Measurements from ENCODE around the gene CNFN.

DNA sequence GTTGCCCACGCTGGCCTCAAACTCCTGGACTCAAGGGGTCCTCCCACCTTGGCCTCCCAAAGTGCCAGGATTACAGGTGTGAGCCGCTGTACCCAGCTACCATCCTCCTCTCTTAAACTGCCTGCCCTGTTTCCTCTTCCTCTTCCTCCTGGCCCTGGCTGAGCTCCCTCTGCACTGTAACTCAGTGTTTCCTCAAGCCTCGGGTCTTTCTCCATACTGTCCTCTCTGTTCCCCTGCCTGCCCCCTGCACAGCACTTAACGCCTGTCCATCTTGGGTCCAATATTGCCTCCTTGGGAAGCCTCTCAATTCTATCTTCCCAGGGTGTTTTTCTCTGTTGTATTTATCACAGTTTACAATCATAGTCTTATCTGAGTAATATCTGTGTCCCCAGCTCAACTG is 31.0 kb upstream of the CNFN start:
- TF ChIP-seq CTCF (conservative IDR thresholded peaks at IDR 0.05 in 1 of 2, IDR thresholded peaks at IDR 0.05 in 1 of 2; ENCODE audit: extremely low read depth in 1 of 2, insufficient read depth in 1 of 2, low read depth in 1 of 2, low read length in 2 of 2) (no peak), EZH2 (IDR thresholded peaks at IDR 0.05; ENCODE audit: borderline replicate concordance, low read length) (no peak)
